Caki2 (cell line): Measurements from ENCODE around the gene MTG1. TPM values are rescaled to one million over a fixed set of nuclear protein-coding genes. Genes with fewer than 3 reads are reported as not detected.
"Not testable (repeated sequence)": the region's sequence is repeated elsewhere in the genome, so short reads cannot be mapped to it uniquely, and the experiment has no call there.

Experiments used
- DNase-seq: peaks from one replicate; pipeline ENCODE4 v3.0.0-alpha.2; 2015; ENCODE audit warnings: low read depth
- in situ Hi-C: cut with HindIII; loops from 2 replicates; pipeline ENCODE4 v1.10.0; 2016; ENCODE audit warnings: low sequenced_read_pairs, low pct_unique_long_range_greater_than_20kb, mixed read lengths
- total RNA-seq: library from RNA; depleted of rRNA; stranded (reverse); fragments of >200 nt; shearing (Covaris generic); gene quantifications from 2 replicates; pipeline ENCODE4 v1.2.3, GENCODE V29; 2014; ENCODE audit warnings: low replicate concordance

MTG1 gene
- total RNA-seq, 1 experiment from 2014 or later, result 65.6 TPM

DNA sequence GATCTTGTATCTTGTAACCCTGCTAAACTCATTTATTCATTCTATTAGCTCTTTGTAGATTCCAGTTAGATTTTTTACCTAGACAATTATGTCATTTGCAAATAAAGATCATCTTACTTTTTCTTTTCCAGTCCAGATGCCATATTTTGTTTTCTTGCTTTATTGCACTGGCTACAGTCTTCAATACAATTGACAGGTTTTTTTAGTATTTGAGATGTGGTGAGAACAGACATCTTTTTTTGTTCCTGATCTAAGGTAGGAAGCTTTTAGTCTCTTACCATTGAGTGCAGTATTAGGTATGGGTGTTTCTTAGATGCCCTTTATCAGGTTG, 18.4 kb downstream of the MTG1 start:
- in situ Hi-C loops, result no loop called here

GRCh38 chr10:133414401-133414800, 20.4 kb downstream of the MTG1 start:
- in situ Hi-C loops, DNase-seq: not testable (repeated sequence)

More for the DNA sequence above, 18.4 kb downstream of the MTG1 start:
- no peak for DNase-seq

- no peak for DNase-seq
- in situ Hi-C loops, result no loop called here
Observed at GRCh38 chr10:133415752-133416151, 21.8 kb downstream of the MTG1 start.

DNA sequence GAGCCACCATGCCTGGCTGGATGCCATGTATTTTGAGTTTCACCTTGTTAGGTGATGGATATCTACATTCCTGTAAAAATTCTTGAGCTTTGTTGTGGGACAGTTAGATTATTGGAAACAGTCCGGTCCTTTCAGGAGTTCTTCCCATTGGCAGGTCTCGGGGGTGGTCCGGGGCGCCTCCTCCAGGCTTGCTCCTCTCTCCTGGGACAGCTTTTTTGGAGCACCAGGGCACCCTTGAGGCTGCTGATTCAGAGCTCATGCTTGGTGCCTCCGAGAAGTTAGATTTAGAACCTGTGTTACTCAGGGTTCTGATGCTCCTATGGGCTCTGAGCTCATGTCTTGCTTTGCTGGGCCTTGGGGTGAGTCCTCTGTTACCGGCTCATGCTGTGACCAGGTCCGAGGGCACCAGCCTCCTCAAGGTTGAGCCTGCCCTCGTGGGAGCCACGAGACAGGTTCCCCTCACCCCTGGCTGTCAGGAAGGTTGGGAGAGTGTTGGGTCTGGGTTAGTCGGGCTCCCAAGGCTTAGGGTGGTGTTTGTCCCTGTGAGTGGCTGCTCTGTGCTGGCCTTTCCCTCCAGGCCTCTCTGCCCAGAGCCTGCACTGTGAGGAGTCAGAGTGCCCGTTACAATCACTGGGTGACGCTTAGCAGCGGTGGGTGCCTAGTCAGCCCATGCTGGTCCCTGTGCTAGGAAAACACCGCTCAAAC, 24.5 kb downstream of the MTG1 start:
- in situ Hi-C loops, result no loop called here
- no peak for DNase-seq

GRCh38 chr10:133419211-133419950, 25.4 kb downstream of the MTG1 start:
- DNase-seq, result no peak
- in situ Hi-C loops, result no loop called here

GRCh38 chr10:133420028-133420427, 26.1 kb downstream of the MTG1 start:
- in situ Hi-C loops, result no loop called here
- DNase-seq, result no peak

DNA sequence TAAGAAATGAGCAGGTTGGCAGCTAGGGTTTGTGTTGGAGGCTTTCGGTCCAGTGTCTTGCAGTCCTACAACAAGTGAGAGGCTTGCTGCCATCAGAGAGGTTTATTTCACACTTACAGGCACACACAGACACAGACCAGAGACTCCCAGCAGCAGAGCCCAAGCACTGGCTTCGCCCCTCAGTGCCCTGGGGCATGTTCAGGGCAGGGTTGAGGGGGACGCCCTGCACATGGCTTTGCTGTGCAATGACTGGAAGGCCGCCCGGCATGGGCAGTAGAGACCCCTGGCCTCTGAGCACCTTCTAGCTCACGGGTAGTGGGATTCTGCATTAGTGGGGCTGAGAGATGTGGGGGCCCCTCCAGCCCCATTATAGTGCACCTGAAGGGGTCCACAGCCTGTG, 26.6 kb downstream of the MTG1 start:
- DNase-seq, result no peak
- in situ Hi-C loops, result no loop called here

- in situ Hi-C loops, result no loop called here
Observed at GRCh38 chr10:133421336-133422222, 27.6 kb downstream of the MTG1 start.

DNA sequence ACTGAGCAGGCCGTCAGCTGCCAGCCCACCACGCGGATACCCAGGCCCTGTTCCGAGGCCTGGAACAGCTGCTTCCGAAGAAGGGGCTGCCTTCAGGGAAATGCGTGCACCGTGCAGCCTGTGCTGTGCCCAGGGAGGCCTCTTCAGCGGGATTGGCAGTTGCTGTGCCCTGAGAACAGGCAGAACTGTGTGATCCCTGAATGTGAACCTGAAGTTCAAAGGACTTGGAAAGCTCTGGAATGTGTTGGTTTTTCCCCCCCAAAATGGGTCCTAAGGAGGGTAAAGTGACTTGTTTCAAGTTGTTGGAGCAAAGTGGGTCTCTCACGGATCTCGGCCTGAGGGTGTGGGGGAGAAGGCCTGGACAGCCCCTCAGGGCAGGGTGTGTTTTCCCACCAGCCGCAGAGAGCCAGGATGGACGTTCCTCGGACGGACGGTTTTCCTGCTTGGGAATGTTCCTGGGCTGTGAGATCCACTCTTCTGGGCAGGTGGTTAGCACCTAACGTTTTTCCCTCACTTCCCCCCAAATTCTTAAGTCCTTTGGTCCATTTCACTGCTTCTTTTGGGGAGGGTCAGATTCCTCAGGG, 28.4 kb downstream of the MTG1 start:
- DNase-seq, result no peak
- in situ Hi-C loops, result no loop called here

More at GRCh38 chr10:133421336-133422222, 27.6 kb downstream of the MTG1 start:
- DNase-seq, result no peak

GRCh38 chr10:133422807-133423771, 29.1 kb downstream of the MTG1 start:
- in situ Hi-C loops, result no loop called here
- DNase-seq, result no peak

DNA sequence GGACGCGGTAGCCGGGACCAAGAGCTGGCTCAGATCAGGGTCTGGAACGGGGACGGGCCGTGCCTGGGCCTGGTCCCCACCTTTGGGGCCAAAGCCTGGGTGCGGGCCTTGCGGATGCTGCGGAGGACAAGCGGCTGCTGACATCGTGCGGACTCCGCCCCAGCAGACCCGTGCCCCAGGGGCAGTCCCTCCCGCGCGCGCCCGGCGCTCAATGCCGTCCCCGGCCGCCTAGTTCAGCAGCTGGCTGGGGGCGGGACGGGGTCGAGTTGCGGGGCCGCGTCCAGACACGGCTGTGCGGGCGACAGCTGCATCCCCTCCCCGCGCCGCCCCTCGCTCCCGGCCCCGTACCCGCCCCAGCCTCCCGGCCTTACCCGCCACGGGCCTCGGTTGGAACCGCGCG, 30.1 kb downstream of the MTG1 start:
- in situ Hi-C loops, DNase-seq: not testable (repeated sequence)

GRCh38 chr10:133424601-133425000, 30.6 kb downstream of the MTG1 start, which contains the start of gene SPRN:
Gene SPRN (minus strand): TSS chr10:133424625. CDS start chr10:133423681, 944 bp downstream.
- DNase-seq, in situ Hi-C loops: not testable (repeated sequence)

GRCh38 chr10:133429571-133429970, 35.6 kb downstream of the MTG1 start:
- DNase-seq, in situ Hi-C loops: not testable (repeated sequence)

- DNase-seq, in situ Hi-C loops: not testable (repeated sequence)
Observed at GRCh38 chr10:133431888-133432613, 38.1 kb downstream of the MTG1 start.

GRCh38 chr10:133432789-133433188, 38.8 kb downstream of the MTG1 start:
- DNase-seq, in situ Hi-C loops: not testable (repeated sequence)

- no peak for DNase-seq
- in situ Hi-C loops, result no loop called here
Observed at GRCh38 chr10:133438711-133439273, 44.8 kb downstream of the MTG1 start.
